ENCODE measurements around the gene SRRM1.

Gene SRRM1

GRCh38 chr1:24636661-24637357 is 6.3 kb upstream of the SRRM1 start:
- DNase-seq = no peak
- H3K27ac Mint-ChIP-seq = no peak overlapping the region
- no peaks in the 10 kb centered on the region for H3K27me3 Mint-ChIP-seq
- H3K4me1 Mint-ChIP-seq = peaks cover 16% of the 10 kb centered on the region
- H3K9me3 Mint-ChIP-seq = no peaks in the 10 kb centered on the region
- H3K4me3 Mint-ChIP-seq = no peak overlapping the region
- no peak for ATAC-seq

GRCh38 chr1:24639094-24639493 is 4.0 kb upstream of the SRRM1 start:
- no peak for ATAC-seq
- H3K4me1 Mint-ChIP-seq = peaks cover 16% of the 10 kb centered on the region
- no peak overlapping the region for H3K4me3 Mint-ChIP-seq
- H3K9me3 Mint-ChIP-seq = no peaks in the 10 kb centered on the region
- H3K27ac Mint-ChIP-seq = no peak overlapping the region
- DNase-seq = no peak
- no peaks in the 10 kb centered on the region for H3K27me3 Mint-ChIP-seq

- no peak overlapping the region for H3K4me3 Mint-ChIP-seq
- peaks cover 23% of the 10 kb centered on the region for H3K4me1 Mint-ChIP-seq
- H3K9me3 Mint-ChIP-seq = no peaks in the 10 kb centered on the region
- DNase-seq (no peak), ATAC-seq (no peak)
- H3K27me3 Mint-ChIP-seq = no peaks in the 10 kb centered on the region
- H3K27ac Mint-ChIP-seq = no peak overlapping the region
Observed at GRCh38 chr1:24639881-24640280, 3.2 kb upstream of the SRRM1 start.

GRCh38 chr1:24640288-24640687 is 2.8 kb upstream of the SRRM1 start:
- DNase-seq (no peak), ATAC-seq (no peak)
- no peaks in the 10 kb centered on the region for H3K9me3 Mint-ChIP-seq
- peaks cover 27% of the 10 kb centered on the region for H3K4me1 Mint-ChIP-seq
- H3K27ac Mint-ChIP-seq = no peak overlapping the region
- no peaks in the 10 kb centered on the region for H3K27me3 Mint-ChIP-seq
- H3K4me3 Mint-ChIP-seq = peak overlapping the region in 1 of 2 donors; percentile 12

- DNase-seq = peak; percentile 25 to 44
- peak overlapping the region; percentile 90 to 91 for H3K4me3 Mint-ChIP-seq
- ATAC-seq = no peak
- no peaks in the 10 kb centered on the region for H3K27me3 Mint-ChIP-seq
- H3K9me3 Mint-ChIP-seq = no peaks in the 10 kb centered on the region
- H3K27ac Mint-ChIP-seq = peak overlapping the region; percentile 96 to 98
- H3K4me1 Mint-ChIP-seq = peaks cover 41% of the 10 kb centered on the region
Observed at GRCh38 chr1:24641646-24642151, 1.4 kb upstream of the SRRM1 start.

GRCh38 chr1:24643363-24644099 is 429 bp downstream of the SRRM1 start:
- peak; percentile 36 for ATAC-seq
- Mint-ChIP-seq H3K9me3 (no peaks in the 10 kb centered on the region), H3K27me3 (no peaks in the 10 kb centered on the region), H3K4me1 (peaks cover 57% of the 10 kb centered on the region), H3K27ac (peak overlapping the region; percentile 93 to 98), H3K4me3 (peak overlapping the region; percentile 90 to 91)
- DNase-seq = no peak

- H3K4me1 Mint-ChIP-seq = peaks cover 57% of the 10 kb centered on the region
- no peaks in the 10 kb centered on the region for H3K27me3 Mint-ChIP-seq
Observed at GRCh38 chr1:24644100-24644384, 940 bp downstream of the SRRM1 start.

GRCh38 chr1:24648919-24649318 is 5.8 kb downstream of the SRRM1 start:
- no peaks in the 10 kb centered on the region for H3K27me3 Mint-ChIP-seq
- DNase-seq = no peak
- H3K4me1 Mint-ChIP-seq = peaks cover 69% of the 10 kb centered on the region
- H3K4me3 Mint-ChIP-seq = no peak overlapping the region
- no peak for ATAC-seq
- no peaks in the 10 kb centered on the region for H3K9me3 Mint-ChIP-seq
- H3K27ac Mint-ChIP-seq = peak overlapping the region in 1 of 2 donors; percentile 37

More at GRCh38 chr1:24644100-24644384, 940 bp downstream of the SRRM1 start:
- Mint-ChIP-seq H3K27ac (peak overlapping the region; percentile 90 to 98), H3K4me3 (peak overlapping the region; percentile 90 to 91), H3K9me3 (no peaks in the 10 kb centered on the region)
- ATAC-seq (no peak), DNase-seq (peak in 1 of 2 donors; percentile 11)

GRCh38 chr1:24652382-24652781 is 9.3 kb downstream of the SRRM1 start:
- Mint-ChIP-seq H3K27ac (no peak overlapping the region), H3K27me3 (no peaks in the 10 kb centered on the region), H3K9me3 (no peaks in the 10 kb centered on the region), H3K4me1 (peaks cover 66% of the 10 kb centered on the region), H3K4me3 (no peak overlapping the region)
- no peak for ATAC-seq
- no peak for DNase-seq

GRCh38 chr1:24654010-24654409 is 10.9 kb downstream of the SRRM1 start:
- DNase-seq = no peak
- Mint-ChIP-seq H3K4me3 (no peak overlapping the region), H3K27me3 (no peaks in the 10 kb centered on the region), H3K4me1 (peaks cover 69% of the 10 kb centered on the region), H3K27ac (no peak overlapping the region), H3K9me3 (no peaks in the 10 kb centered on the region)
- no peak for ATAC-seq

GRCh38 chr1:24656046-24656445 is 12.9 kb downstream of the SRRM1 start:
- ATAC-seq = no peak
- Mint-ChIP-seq H3K27me3 (no peaks in the 10 kb centered on the region), H3K9me3 (no peaks in the 10 kb centered on the region), H3K27ac (no peak overlapping the region), H3K4me3 (no peak overlapping the region), H3K4me1 (peaks cover 71% of the 10 kb centered on the region)
- DNase-seq = no peak

- DNase-seq (no peak), ATAC-seq (no peak)
- Mint-ChIP-seq H3K9me3 (no peaks in the 10 kb centered on the region), H3K27me3 (no peaks in the 10 kb centered on the region), H3K4me1 (peaks cover 60% of the 10 kb centered on the region), H3K4me3 (no peak overlapping the region), H3K27ac (peak overlapping the region in 1 of 2 donors; percentile 35)
Observed at GRCh38 chr1:24657781-24658180, 14.7 kb downstream of the SRRM1 start.

- H3K4me1 Mint-ChIP-seq = peaks cover 54% of the 10 kb centered on the region
- peak overlapping the region; percentile 31 to 91 for H3K27ac Mint-ChIP-seq
Observed at GRCh38 chr1:24659166-24659904, 16.2 kb downstream of the SRRM1 start.

GRCh38 chr1:24659993-24660665 is 17.0 kb downstream of the SRRM1 start:
- Mint-ChIP-seq H3K27me3 (no peaks in the 10 kb centered on the region), H3K9me3 (no peaks in the 10 kb centered on the region), H3K4me3 (no peak overlapping the region), H3K4me1 (peaks cover 46% of the 10 kb centered on the region), H3K27ac (peak overlapping the region; percentile 10 to 91)
- no peak for DNase-seq
- no peak for ATAC-seq

More at GRCh38 chr1:24659166-24659904, 16.2 kb downstream of the SRRM1 start:
- Mint-ChIP-seq H3K9me3 (no peaks in the 10 kb centered on the region), H3K27me3 (no peaks in the 10 kb centered on the region), H3K4me3 (no peak overlapping the region)
- DNase-seq (no peak), ATAC-seq (no peak)

- ATAC-seq (no peak), DNase-seq (no peak)
- Mint-ChIP-seq H3K9me3 (no peaks in the 10 kb centered on the region), H3K4me3 (no peak overlapping the region), H3K27ac (no peak overlapping the region), H3K4me1 (peaks cover 12% of the 10 kb centered on the region), H3K27me3 (no peaks in the 10 kb centered on the region)
Observed at GRCh38 chr1:24664507-24665033, 21.5 kb downstream of the SRRM1 start.

Data from stimulated activated naive CD8-positive, alpha-beta T cell treated with anti-CD3 and anti-CD28 coated beads, Interleukin-15, amount 100 ng/mL, for 72 hours (primary cell).